AG10803 (cell line): ENCODE results near the gene WASL.

Experiments used
- DNase-seq: peaks from one replicate; pipeline ENCODE4 v3.0.0; 2010; ENCODE audit warnings: low read depth
- H3K4me3 ChIP-seq: 2 replicates; pipeline ENCODE4 v1.5.1; 2011; ENCODE audit warnings: mild to moderate bottlenecking, low read length, control low read depth
- CTCF ChIP-seq: conservative IDR thresholded peaks from 2 replicates; pipeline ENCODE4 v1.5.1; 2011; ENCODE audit warnings: mild to moderate bottlenecking, low read length, control low read depth, inconsistent platforms

Gene WASL

GRCh38 chr7:123715198-123715597 lies 33.6 kb downstream of the WASL start:
- DNase-seq, result peak; percentile 3
- no peak for TF ChIP-seq CTCF
- no peak overlapping the region for H3K4me3 ChIP-seq

- no peak for TF ChIP-seq CTCF
- no peak overlapping the region for H3K4me3 ChIP-seq
- peak; percentile 9 for DNase-seq
Measured at GRCh38 chr7:123714296-123715080, 34.3 kb downstream of the WASL start.

- H3K4me3 ChIP-seq, result no peak overlapping the region
- TF ChIP-seq CTCF, result no peak
- DNase-seq, result peak; percentile 71
Measured at GRCh38 chr7:123712619-123713018, 36.2 kb downstream of the WASL start.

- DNase-seq, result no peak
- no peak for TF ChIP-seq CTCF
- no peak overlapping the region for H3K4me3 ChIP-seq
Measured at GRCh38 chr7:123711832-123712293, 36.9 kb downstream of the WASL start.

GRCh38 chr7:123710683-123711082 lies 38.1 kb downstream of the WASL start:
- TF ChIP-seq CTCF, result no peak
- DNase-seq, result no peak
- no peak overlapping the region for H3K4me3 ChIP-seq

GRCh38 chr7:123709525-123709924 lies 39.3 kb downstream of the WASL start:
- DNase-seq, result peak; percentile 20
- no peak for TF ChIP-seq CTCF
- H3K4me3 ChIP-seq, result no peak overlapping the region

GRCh38 chr7:123705211-123705901 lies 43.4 kb downstream of the WASL start:
- TF ChIP-seq CTCF, result no peak
- no peak for DNase-seq
- no peak overlapping the region for H3K4me3 ChIP-seq
